ENCODE results near the gene ITGB5. TPM values are rescaled to one million over a fixed set of nuclear protein-coding genes. Genes with fewer than 3 reads are reported as not detected.

Gene ITGB5
- total RNA-seq, 1 experiment from 2014 or later: 0.86 TPM

- Histone ChIP-seq H3K9me3 (ENCODE audit: low read length) (no peaks in the 10 kb centered on the region), H3K27ac (ENCODE audit: low read length) (no peak overlapping the region), H3K4me1 (ENCODE audit: low read length) (no peaks in the 10 kb centered on the region), H3K4me3 (ENCODE audit: low read length) (no peak overlapping the region), H3K4me2 (ENCODE audit: low read depth, low read length, poor library complexity, severe bottlenecking) (no peak overlapping the region), H3K79me2 (ENCODE audit: low read length) (no peaks in the 10 kb centered on the region), H4K20me1 (ENCODE audit: insufficient read depth, low read depth, low read length) (no peaks in the 10 kb centered on the region), H3K36me3 (ENCODE audit: insufficient read depth, low read length) (no peaks in the 10 kb centered on the region), H2AFZ (ENCODE audit: low read length) (no peak overlapping the region), H3K27me3 (ENCODE audit: low read length) (no peaks in the 10 kb centered on the region), H3K9ac (ENCODE audit: low read length) (no peak overlapping the region), H3K9me2 (replicated peaks; ENCODE audit: insufficient read depth, low read length) (no peaks in the 10 kb centered on the region)
- no peak for DNase-seq
These were observed 109.2 kb downstream of the ITGB5 start for GRCh38 chr3:124777762-124778470.

- Histone ChIP-seq H3K9me3 (ENCODE audit: low read length) (no peaks in the 10 kb centered on the region), H3K9ac (ENCODE audit: low read length) (no peak overlapping the region), H3K79me2 (ENCODE audit: low read length) (no peaks in the 10 kb centered on the region), H3K27me3 (ENCODE audit: low read length) (no peaks in the 10 kb centered on the region), H3K27ac (ENCODE audit: low read length) (no peak overlapping the region), H3K4me1 (ENCODE audit: low read length) (no peaks in the 10 kb centered on the region), H2AFZ (ENCODE audit: low read length) (no peak overlapping the region), H3K4me2 (ENCODE audit: low read depth, low read length, poor library complexity, severe bottlenecking) (no peak overlapping the region), H3K4me3 (ENCODE audit: low read length) (no peak overlapping the region), H3K9me2 (replicated peaks; ENCODE audit: insufficient read depth, low read length) (no peaks in the 10 kb centered on the region), H3K36me3 (ENCODE audit: insufficient read depth, low read length) (no peaks in the 10 kb centered on the region), H4K20me1 (ENCODE audit: insufficient read depth, low read depth, low read length) (no peaks in the 10 kb centered on the region)
- DNase-seq: peak; percentile 33
These were observed 110.3 kb downstream of the ITGB5 start for GRCh38 chr3:124776856-124777255.

GRCh38 chr3:124775877-124776276 lies 111.3 kb downstream of the ITGB5 start:
- H3K4me3 ChIP-seq (ENCODE audit: low read length): no peak overlapping the region
- H3K36me3 ChIP-seq (ENCODE audit: insufficient read depth, low read length): no peaks in the 10 kb centered on the region
- DNase-seq: no peak
- H3K4me1 ChIP-seq (ENCODE audit: low read length): no peaks in the 10 kb centered on the region
- H3K9me3 ChIP-seq (ENCODE audit: low read length): no peaks in the 10 kb centered on the region
- H3K27me3 ChIP-seq (ENCODE audit: low read length): no peaks in the 10 kb centered on the region
- H2AFZ ChIP-seq (ENCODE audit: low read length): no peak overlapping the region
- no peaks in the 10 kb centered on the region for H3K79me2 ChIP-seq (ENCODE audit: low read length)
- no peak overlapping the region for H3K9ac ChIP-seq (ENCODE audit: low read length)
- no peak overlapping the region for H3K27ac ChIP-seq (ENCODE audit: low read length)
- no peak overlapping the region for H3K4me2 ChIP-seq (ENCODE audit: low read depth, low read length, poor library complexity, severe bottlenecking)
- H3K9me2 ChIP-seq (replicated peaks; ENCODE audit: insufficient read depth, low read length): no peaks in the 10 kb centered on the region
- H4K20me1 ChIP-seq (ENCODE audit: insufficient read depth, low read depth, low read length): no peaks in the 10 kb centered on the region

- no peaks in the 10 kb centered on the region for H3K4me1 ChIP-seq (ENCODE audit: low read length)
- H2AFZ ChIP-seq (ENCODE audit: low read length): no peak overlapping the region
- no peaks in the 10 kb centered on the region for H4K20me1 ChIP-seq (ENCODE audit: insufficient read depth, low read depth, low read length)
- H3K4me3 ChIP-seq (ENCODE audit: low read length): no peak overlapping the region
- H3K36me3 ChIP-seq (ENCODE audit: insufficient read depth, low read length): no peaks in the 10 kb centered on the region
- no peaks in the 10 kb centered on the region for H3K9me3 ChIP-seq (ENCODE audit: low read length)
- H3K79me2 ChIP-seq (ENCODE audit: low read length): no peaks in the 10 kb centered on the region
- H3K27ac ChIP-seq (ENCODE audit: low read length): no peak overlapping the region
- no peak overlapping the region for H3K9ac ChIP-seq (ENCODE audit: low read length)
- H3K27me3 ChIP-seq (ENCODE audit: low read length): no peaks in the 10 kb centered on the region
- no peaks in the 10 kb centered on the region for H3K9me2 ChIP-seq (replicated peaks; ENCODE audit: insufficient read depth, low read length)
- no peak overlapping the region for H3K4me2 ChIP-seq (ENCODE audit: low read depth, low read length, poor library complexity, severe bottlenecking)
- peak; percentile 31 for DNase-seq
These were observed 112.2 kb downstream of the ITGB5 start for GRCh38 chr3:124774841-124775402.

GRCh38 chr3:124774327-124774718 lies 112.8 kb downstream of the ITGB5 start:
- Histone ChIP-seq H3K27me3 (ENCODE audit: low read length) (no peaks in the 10 kb centered on the region), H2AFZ (ENCODE audit: low read length) (no peak overlapping the region), H3K9me3 (ENCODE audit: low read length) (no peaks in the 10 kb centered on the region), H4K20me1 (ENCODE audit: insufficient read depth, low read depth, low read length) (no peaks in the 10 kb centered on the region), H3K4me1 (ENCODE audit: low read length) (no peaks in the 10 kb centered on the region), H3K27ac (ENCODE audit: low read length) (no peak overlapping the region), H3K9me2 (replicated peaks; ENCODE audit: insufficient read depth, low read length) (no peaks in the 10 kb centered on the region), H3K9ac (ENCODE audit: low read length) (no peak overlapping the region), H3K36me3 (ENCODE audit: insufficient read depth, low read length) (no peaks in the 10 kb centered on the region), H3K79me2 (ENCODE audit: low read length) (no peaks in the 10 kb centered on the region), H3K4me3 (ENCODE audit: low read length) (no peak overlapping the region), H3K4me2 (ENCODE audit: low read depth, low read length, poor library complexity, severe bottlenecking) (no peak overlapping the region)
- peak; percentile 10 for DNase-seq

GRCh38 chr3:124773351-124774326 lies 113.5 kb downstream of the ITGB5 start:
- Histone ChIP-seq H3K4me3 (ENCODE audit: low read length) (no peak overlapping the region), H2AFZ (ENCODE audit: low read length) (no peak overlapping the region), H3K27me3 (ENCODE audit: low read length) (no peaks in the 10 kb centered on the region), H3K9me3 (ENCODE audit: low read length) (no peaks in the 10 kb centered on the region), H3K9me2 (replicated peaks; ENCODE audit: insufficient read depth, low read length) (no peaks in the 10 kb centered on the region), H3K4me1 (ENCODE audit: low read length) (no peaks in the 10 kb centered on the region), H3K9ac (ENCODE audit: low read length) (no peak overlapping the region), H3K4me2 (ENCODE audit: low read depth, low read length, poor library complexity, severe bottlenecking) (no peak overlapping the region), H4K20me1 (ENCODE audit: insufficient read depth, low read depth, low read length) (no peaks in the 10 kb centered on the region), H3K36me3 (ENCODE audit: insufficient read depth, low read length) (no peaks in the 10 kb centered on the region), H3K27ac (ENCODE audit: low read length) (no peak overlapping the region), H3K79me2 (ENCODE audit: low read length) (no peaks in the 10 kb centered on the region)
- DNase-seq: no peak

- H3K9me3 ChIP-seq (ENCODE audit: low read length): no peaks in the 10 kb centered on the region
- no peaks in the 10 kb centered on the region for H3K9me2 ChIP-seq (replicated peaks; ENCODE audit: insufficient read depth, low read length)
- H3K4me2 ChIP-seq (ENCODE audit: low read depth, low read length, poor library complexity, severe bottlenecking): no peak overlapping the region
- no peak overlapping the region for H3K9ac ChIP-seq (ENCODE audit: low read length)
- no peaks in the 10 kb centered on the region for H3K79me2 ChIP-seq (ENCODE audit: low read length)
- no peaks in the 10 kb centered on the region for H3K36me3 ChIP-seq (ENCODE audit: insufficient read depth, low read length)
- no peak overlapping the region for H3K27ac ChIP-seq (ENCODE audit: low read length)
- H3K27me3 ChIP-seq (ENCODE audit: low read length): no peaks in the 10 kb centered on the region
- no peak overlapping the region for H2AFZ ChIP-seq (ENCODE audit: low read length)
- no peak overlapping the region for H3K4me3 ChIP-seq (ENCODE audit: low read length)
- H3K4me1 ChIP-seq (ENCODE audit: low read length): no peaks in the 10 kb centered on the region
- no peaks in the 10 kb centered on the region for H4K20me1 ChIP-seq (ENCODE audit: insufficient read depth, low read depth, low read length)
- no peak for DNase-seq
These were observed 114.9 kb downstream of the ITGB5 start for GRCh38 chr3:124772081-124772831.
